NCI-H2107 treated with DMSO at 0.1 percent for 48 hours (cell line): Measurements from ENCODE around the gene HARS1.
"Not testable (repeated sequence)": the region's sequence is repeated elsewhere in the genome, so short reads cannot be mapped to it uniquely, and the experiment has no call there.

Experiments
- DNase-seq: peaks from one replicate; lab custom pipeline; 2025; ENCODE audit not compliant: unreplicated experiment; lab: John Stamatoyannopoulos, UW

HARS1 gene

GRCh38 chr5:140678993-140679392 is 12.2 kb downstream of the HARS1 start:
- DNase-seq = no peak

DNA sequence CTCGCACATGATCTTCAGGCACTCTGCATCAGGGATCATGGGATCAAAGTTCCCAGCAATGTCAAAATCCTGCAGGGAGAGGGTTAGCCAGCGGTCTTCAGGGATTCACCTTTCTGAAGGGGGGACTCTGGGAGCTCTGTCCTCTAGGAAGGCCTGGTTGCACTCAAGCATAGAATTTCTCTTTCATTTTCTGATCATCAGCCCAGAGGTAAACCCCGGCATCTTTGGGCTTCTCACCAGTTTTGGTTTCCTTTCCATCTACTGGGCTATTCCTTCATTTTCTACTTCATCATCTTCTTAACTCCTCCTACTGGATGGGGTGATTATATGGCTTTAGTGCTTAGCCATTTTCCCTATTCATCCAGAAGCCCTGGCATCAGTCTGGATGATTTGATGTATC is 13.2 kb downstream of the HARS1 start:
- DNase-seq = no peak

- DNase-seq = no peak
These were observed 16.5 kb downstream of the HARS1 start for GRCh38 chr5:140674629-140675028.

DNA sequence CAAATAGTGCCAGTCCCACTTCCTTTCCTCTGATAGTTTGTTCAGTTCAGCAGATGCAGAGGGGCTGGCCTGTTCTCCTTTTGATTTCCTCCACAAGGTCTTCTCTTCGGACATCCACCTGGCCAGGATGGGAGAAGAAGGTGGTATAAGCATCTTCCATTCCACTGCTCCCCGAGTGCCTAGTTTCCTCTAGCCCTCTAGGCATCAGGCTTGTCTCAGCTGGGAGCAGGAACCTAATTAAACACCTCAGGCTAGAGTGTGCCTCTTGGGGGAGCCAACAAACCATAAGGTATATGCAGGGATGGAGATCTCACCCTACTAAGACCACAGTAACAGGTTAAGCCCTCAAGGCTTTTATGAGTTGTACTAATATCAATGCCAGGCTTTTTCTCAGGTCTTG is 17.0 kb downstream of the HARS1 start:
- no peak for DNase-seq

GRCh38 chr5:140673187-140673976 is 17.8 kb downstream of the HARS1 start, which contains the start of gene DND1:
Gene DND1 (minus strand): TSS chr5:140673576. CDS start chr5:140673542, 34 bp downstream.
- no peak for DNase-seq

GRCh38 chr5:140672455-140673186 is 18.5 kb downstream of the HARS1 start:
- DNase-seq = no peak

GRCh38 chr5:140671472-140672125 is 19.6 kb downstream of the HARS1 start:
- DNase-seq = no peak

DNA sequence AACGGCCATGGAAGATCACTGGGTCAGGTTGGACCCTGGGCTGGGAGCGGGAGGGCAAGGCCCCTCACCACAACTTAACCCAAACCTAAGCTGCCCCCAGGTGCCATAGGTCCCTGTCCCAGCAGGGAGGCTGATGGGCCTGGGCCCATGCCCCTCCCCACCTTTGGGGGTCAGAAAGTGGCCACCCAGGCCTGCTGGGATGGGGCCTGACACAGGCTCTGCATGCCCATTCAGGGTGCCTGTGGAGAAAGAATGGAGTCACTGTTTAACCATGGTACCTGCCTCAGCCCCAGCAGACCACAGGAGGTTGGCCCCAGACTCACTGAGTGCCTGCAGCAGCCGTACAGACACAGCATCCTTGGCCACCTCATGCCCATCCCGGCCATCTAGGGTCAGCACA is 20.1 kb downstream of the HARS1 start:
- DNase-seq = not testable (repeated sequence)

DNA sequence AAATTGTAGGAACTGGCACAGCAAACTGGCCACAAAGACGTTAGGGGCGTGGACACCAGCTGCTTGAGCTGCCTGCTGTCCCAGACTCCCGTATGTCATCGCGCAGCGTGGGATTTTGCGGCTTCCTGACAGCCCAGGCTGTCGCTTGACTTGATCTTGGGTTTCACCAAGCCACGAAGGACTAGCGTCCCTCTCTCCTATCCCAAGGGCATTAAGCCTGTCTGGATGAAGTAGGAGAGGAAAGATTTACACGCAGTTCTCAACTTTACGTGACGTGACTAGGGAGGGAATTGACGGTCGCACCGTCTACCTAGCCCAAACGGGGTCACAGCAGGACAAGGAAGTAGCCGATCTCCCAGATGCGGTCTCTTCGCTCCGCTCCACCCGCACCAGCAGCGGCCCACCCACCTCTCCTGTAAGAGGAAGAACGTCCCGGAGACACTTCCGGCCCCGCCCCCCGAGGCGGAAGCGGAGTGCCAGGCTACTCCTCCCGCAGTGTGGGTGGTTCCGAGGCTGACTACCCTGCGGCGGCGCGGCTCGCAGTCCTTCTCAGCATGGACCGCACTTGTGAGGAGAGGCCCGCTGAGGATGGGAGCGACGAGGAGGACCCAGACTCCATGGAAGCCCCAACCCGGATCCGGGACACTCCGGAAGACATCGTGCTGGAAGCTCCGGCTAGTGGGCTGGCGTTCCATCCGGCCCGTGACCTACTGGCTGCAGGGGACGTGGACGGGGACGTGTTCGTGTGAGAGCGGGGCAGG is 26.6 kb downstream of the HARS1 start, which contains the start of gene WDR55:
Gene WDR55 (plus strand): TSS at position 546 of the 761 bp plus-strand sequence. CDS start 9 bp downstream, at position 555.
- DNase-seq = peak; percentile 55

DNA sequence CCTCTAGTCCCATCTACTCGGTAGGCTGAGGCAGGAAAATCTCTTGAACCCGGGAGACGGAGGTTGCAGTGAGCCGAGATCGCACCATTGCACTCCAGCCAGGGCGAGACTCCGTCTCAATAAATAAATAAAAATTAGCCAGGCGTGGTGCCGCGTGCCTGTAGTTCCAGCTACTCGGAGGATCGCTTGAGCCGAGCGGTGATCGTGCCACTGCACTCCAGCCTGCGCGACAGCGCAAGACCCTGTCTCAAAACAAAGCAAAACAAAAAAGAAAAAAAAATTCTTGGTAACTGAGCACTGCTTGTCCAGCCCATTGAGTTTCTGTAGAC is 27.2 kb downstream of the HARS1 start:
- DNase-seq = no peak

- DNase-seq = not testable (repeated sequence)
These were observed 30.8 kb downstream of the HARS1 start for GRCh38 chr5:140660371-140660770.

DNA sequence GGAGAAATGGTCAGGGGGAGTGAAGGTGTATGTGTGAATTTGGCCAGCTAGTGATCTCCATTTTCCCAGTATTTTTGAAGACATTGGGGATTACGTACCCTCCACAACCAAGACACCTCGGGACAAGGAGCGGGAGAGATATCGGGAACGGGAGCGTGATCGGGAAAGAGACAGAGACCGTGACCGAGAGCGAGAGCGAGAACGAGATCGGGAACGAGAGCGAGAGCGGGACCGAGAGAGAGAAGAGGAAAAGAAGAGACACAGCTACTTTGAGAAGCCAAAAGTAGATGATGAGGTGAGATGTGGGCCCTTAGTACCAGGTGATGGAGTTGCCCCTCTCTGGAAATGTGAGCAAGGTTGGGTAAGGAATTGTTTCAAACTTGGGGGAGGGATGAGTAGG is 32.3 kb downstream of the HARS1 start:
- DNase-seq = no peak

- DNase-seq = no peak
These were observed 44.1 kb downstream of the HARS1 start for GRCh38 chr5:140647042-140647419.

DNA sequence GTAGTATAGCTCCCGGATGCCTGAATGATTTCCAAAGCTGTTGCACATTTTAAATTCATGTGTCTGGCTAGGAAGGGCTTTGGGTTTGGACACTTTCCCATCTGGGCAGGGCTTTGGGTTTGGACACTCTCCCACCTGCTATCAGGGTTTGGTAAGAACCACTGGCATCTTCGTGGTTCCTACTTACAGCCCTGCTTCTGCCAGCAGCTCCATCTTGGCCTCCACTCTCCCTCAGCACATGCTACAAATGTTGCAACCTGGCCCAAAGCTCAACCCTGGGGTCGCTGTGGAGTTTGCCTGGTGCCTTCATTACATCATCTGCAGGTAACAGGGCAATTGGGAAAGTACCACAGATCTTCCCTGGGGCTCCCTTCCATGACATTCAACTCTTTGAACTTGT is 48.5 kb downstream of the HARS1 start:
- no peak for DNase-seq

GRCh38 chr5:140641716-140642115 is 49.5 kb downstream of the HARS1 start:
- DNase-seq = no peak

- peak; percentile 74 for DNase-seq
These were observed 51.8 kb downstream of the HARS1 start, which contains the start of gene TMCO6 for GRCh38 chr5:140639148-140639981. Gene TMCO6 (plus strand): TSS chr5:140639451. CDS start chr5:140639528, 77 bp downstream.

GRCh38 chr5:140638898-140639147 is 52.3 kb downstream of the HARS1 start:
- DNase-seq = not testable (repeated sequence)

GRCh38 chr5:140637371-140638100 is 53.6 kb downstream of the HARS1 start:
- no peak for DNase-seq
